Endothelial cell (in vitro differentiated cells): ENCODE data around the gene POLD3. TPM values are rescaled to one million over a fixed set of nuclear protein-coding genes. Genes with fewer than 3 reads are reported as not detected.

Experiments used
- DNase-seq: peaks from one replicate; pipeline ENCODE4 v3.0.0; 2021; ENCODE audit warnings: low spot score
- H3K27ac Mint-ChIP-seq: one replicate; pipeline ENCODE4 v1.8.0; 2021; ENCODE audit warnings: mixed read lengths, inconsistent platforms; ENCODE audit not compliant: unreplicated experiment
- H3K27me3 Mint-ChIP-seq: one replicate; pipeline ENCODE4 v1.8.0; 2021; ENCODE audit warnings: mild to moderate bottlenecking, moderate library complexity, mixed read lengths, inconsistent platforms; ENCODE audit not compliant: unreplicated experiment
- H3K36me3 Mint-ChIP-seq: one replicate; pipeline ENCODE4 v1.8.0; 2021; ENCODE audit warnings: mild to moderate bottlenecking, low read depth, mixed read lengths, inconsistent platforms; ENCODE audit not compliant: unreplicated experiment
- H3K4me1 Mint-ChIP-seq: one replicate; pipeline ENCODE4 v1.8.0; 2021; ENCODE audit warnings: mild to moderate bottlenecking, mixed read lengths, inconsistent platforms; ENCODE audit not compliant: unreplicated experiment
- H3K4me3 Mint-ChIP-seq: one replicate; pipeline ENCODE4 v1.8.0; 2021; ENCODE audit warnings: mild to moderate bottlenecking, mixed read lengths, inconsistent platforms; ENCODE audit not compliant: unreplicated experiment
- H3K9me3 Mint-ChIP-seq: one replicate; pipeline ENCODE4 v1.8.0; 2021; ENCODE audit warnings: mixed read lengths, inconsistent platforms; ENCODE audit not compliant: unreplicated experiment
- total RNA-seq: library from RNA; stranded (reverse); fragmentation: NEBNext Ultra II Directional; extraction: Animal tissue kit (Norgen Biotek cat#: 25700); gene quantifications from one replicate; pipeline ENCODE4 v1.2.1, GENCODE V29; 2021; ENCODE audit not compliant: unreplicated experiment
- TF ChIP-seq, protein P1 (sequence below): fragments of 200-600 bp; sonication (generic); IDR thresholded peaks from one replicate; pipeline ENCODE4 v1.5.0; 2021; ENCODE audit warnings: antibody characterized with exemption; ENCODE audit not compliant: unreplicated experiment

POLD3 gene
- total RNA-seq, 1 donor from 2014 or later: 16.0 TPM

DNA sequence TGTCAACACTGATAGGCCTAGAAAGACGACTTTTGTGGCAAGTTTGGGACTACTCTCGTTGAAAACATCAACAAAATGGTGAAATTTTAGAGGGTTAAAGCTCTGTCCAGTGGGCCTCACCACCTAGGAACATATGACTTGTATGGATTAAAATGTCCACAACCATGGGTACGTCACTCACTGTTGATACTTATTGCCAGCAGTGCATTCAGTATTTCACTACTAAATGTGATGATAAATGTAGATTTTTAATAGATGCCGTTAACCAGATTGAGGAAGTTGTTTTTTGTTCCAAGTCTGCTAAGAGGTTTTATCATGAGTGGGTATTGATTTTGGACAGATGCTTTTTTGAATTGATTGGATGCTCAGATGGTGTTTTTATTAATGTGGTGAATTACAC is 33.7 kb downstream of the POLD3 start:
- H3K9me3 Mint-ChIP-seq: no peaks in the 10 kb centered on the region
- no peak for DNase-seq
- TF ChIP-seq, protein P1, sequence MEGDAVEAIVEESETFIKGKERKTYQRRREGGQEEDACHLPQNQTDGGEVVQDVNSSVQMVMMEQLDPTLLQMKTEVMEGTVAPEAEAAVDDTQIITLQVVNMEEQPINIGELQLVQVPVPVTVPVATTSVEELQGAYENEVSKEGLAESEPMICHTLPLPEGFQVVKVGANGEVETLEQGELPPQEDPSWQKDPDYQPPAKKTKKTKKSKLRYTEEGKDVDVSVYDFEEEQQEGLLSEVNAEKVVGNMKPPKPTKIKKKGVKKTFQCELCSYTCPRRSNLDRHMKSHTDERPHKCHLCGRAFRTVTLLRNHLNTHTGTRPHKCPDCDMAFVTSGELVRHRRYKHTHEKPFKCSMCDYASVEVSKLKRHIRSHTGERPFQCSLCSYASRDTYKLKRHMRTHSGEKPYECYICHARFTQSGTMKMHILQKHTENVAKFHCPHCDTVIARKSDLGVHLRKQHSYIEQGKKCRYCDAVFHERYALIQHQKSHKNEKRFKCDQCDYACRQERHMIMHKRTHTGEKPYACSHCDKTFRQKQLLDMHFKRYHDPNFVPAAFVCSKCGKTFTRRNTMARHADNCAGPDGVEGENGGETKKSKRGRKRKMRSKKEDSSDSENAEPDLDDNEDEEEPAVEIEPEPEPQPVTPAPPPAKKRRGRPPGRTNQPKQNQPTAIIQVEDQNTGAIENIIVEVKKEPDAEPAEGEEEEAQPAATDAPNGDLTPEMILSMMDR: no peak
- H3K27ac Mint-ChIP-seq: no peak overlapping the region
- H3K4me3 Mint-ChIP-seq: no peak overlapping the region
- peaks cover under 1% of the 10 kb centered on the region for H3K36me3 Mint-ChIP-seq
- H3K27me3 Mint-ChIP-seq: no peaks in the 10 kb centered on the region
- H3K4me1 Mint-ChIP-seq: peaks cover 4% of the 10 kb centered on the region

GRCh38 chr11:74626604-74627003 is 34.2 kb downstream of the POLD3 start:
- Mint-ChIP-seq H3K4me1 (peaks cover 4% of the 10 kb centered on the region), H3K9me3 (no peaks in the 10 kb centered on the region), H3K27me3 (no peaks in the 10 kb centered on the region), H3K4me3 (no peak overlapping the region), H3K36me3 (no peaks in the 10 kb centered on the region), H3K27ac (no peak overlapping the region)
- no peak for DNase-seq
- TF ChIP-seq, protein P1: no peak

DNA sequence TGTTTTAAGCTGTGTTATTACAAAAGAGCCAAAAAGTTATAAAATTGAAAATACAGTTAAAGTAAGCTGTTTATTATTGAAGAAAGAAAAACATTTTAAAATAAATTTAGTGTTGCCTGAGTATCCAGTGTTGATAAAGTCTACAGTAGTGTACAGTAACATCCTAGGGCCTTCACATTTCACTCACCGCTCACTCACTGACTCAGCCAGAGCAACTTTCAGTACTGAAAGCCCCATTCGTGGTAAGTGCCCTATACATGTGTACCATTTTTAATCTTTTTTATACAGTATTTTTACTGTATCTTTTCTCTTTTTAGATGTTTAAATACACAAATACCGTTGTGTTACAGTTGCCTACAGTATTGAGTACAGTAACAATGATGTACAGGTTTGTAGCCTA is 35.0 kb downstream of the POLD3 start:
- Mint-ChIP-seq H3K4me3 (no peak overlapping the region), H3K9me3 (no peaks in the 10 kb centered on the region), H3K4me1 (peaks cover 4% of the 10 kb centered on the region), H3K27ac (no peak overlapping the region), H3K27me3 (no peaks in the 10 kb centered on the region), H3K36me3 (no peaks in the 10 kb centered on the region)
- DNase-seq: no peak
- TF ChIP-seq, protein P1: no peak

GRCh38 chr11:74630043-74630442 is 37.7 kb downstream of the POLD3 start:
- DNase-seq: no peak
- Mint-ChIP-seq H3K9me3 (no peaks in the 10 kb centered on the region), H3K27me3 (peaks cover 1% of the 10 kb centered on the region), H3K27ac (no peak overlapping the region), H3K4me3 (no peak overlapping the region), H3K36me3 (peaks cover 4% of the 10 kb centered on the region), H3K4me1 (peaks cover 4% of the 10 kb centered on the region)
- TF ChIP-seq, protein P1: no peak

DNA sequence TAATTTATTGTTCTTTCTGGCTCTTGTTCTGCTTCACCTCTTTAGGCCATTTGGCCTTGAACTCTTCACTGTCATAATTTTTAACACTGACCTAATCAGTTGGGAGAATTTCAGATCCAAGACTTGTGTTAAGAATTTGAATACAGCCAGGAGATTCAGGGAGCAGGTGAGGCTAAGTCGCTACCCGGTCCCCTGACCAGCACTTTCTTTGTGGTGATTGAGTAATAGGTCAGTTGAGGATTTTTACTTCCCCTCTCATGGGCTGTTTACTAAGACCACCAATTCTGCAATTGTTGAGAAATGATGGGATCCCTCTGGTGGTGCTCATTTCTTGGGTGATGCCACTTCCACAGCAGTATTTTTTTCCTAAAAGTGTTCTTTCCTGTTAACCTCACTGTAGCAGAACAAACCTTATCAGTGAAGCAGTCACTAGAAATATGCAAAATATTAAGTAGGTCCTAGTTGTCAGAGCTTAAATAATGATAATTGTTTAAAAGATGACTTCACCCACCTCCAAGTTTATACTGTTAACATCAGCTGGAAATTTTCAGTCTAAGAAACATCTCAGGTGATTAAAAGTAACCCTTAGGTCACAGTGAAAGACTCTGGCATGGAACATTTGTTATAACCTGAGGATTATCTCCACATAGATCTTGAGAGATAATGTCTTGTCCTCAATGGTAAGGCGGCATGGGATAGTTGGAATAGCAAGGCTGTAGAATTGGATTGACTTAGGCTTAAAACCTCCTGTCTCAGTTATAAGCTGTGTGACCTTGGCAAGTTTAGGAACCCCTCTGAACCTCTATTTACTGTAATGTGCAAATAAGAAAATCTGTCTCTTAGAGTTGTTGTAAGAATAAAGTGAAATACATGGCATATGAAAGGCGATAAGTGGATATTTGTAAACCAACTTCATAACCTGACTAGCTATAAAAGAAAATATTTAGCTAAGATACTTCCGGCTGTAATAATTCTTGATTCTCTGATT is 41.3 kb downstream of the POLD3 start:
- Mint-ChIP-seq H3K36me3 (peaks cover 12% of the 10 kb centered on the region), H3K9me3 (no peaks in the 10 kb centered on the region), H3K27ac (no peak overlapping the region), H3K4me1 (peaks cover 4% of the 10 kb centered on the region), H3K27me3 (peaks cover 1% of the 10 kb centered on the region), H3K4me3 (no peak overlapping the region)
- TF ChIP-seq, protein P1: no peak
- no peak for DNase-seq
